Right ventricle myocardium superior (tissue), 1 donor: ENCODE measurements around the gene FSCN2. TPM values are rescaled to one million over a fixed set of nuclear protein-coding genes. Genes with fewer than 3 reads are reported as not detected.

Experiments used
- ATAC-seq: fragments of 200-7000 bp; cut with Tn5 transposase; one replicate; pipeline ENCODE4 v1.9.1; 2020; ENCODE audit warnings: mild to moderate bottlenecking; ENCODE audit not compliant: poor library complexity
- DNase-seq: peaks from one replicate; pipeline ENCODE4 v3.0.0-alpha.2; 2020
- intact Hi-C: fragments of 100-400 bp; cut with DNase I; formaldehyde crosslinking; loops from one replicate; pipeline ENCODE4 v1.11.2; 2022
- total RNA-seq: library from RNA; stranded (reverse); fragmentation: NEBNext Ultra II Directional; extraction: Animal tissue kit (Norgen Biotek cat#: 25700); gene quantifications from one replicate; pipeline ENCODE4 v1.2.1, GENCODE V29; 2021
- donor health status: DM: no; HTN: yes; CAD: no; lungs with severe emphysema.

The FSCN2 gene
- total RNA-seq, 1 donor from 2014 or later = 0.19 TPM

GRCh38 chr17:81509972-81510784 is 18.0 kb upstream of the FSCN2 start:
- DNase-seq (no peak), ATAC-seq (no peak)
- intact Hi-C loops = no loop called here

GRCh38 chr17:81510785-81511553 is 17.2 kb upstream of the FSCN2 start:
- intact Hi-C loops = no loop called here
- DNase-seq (no peak), ATAC-seq (no peak)

- ATAC-seq (no peak), DNase-seq (no peak)
- intact Hi-C loops = no loop called here
Observed at GRCh38 chr17:81511554-81511803, 16.7 kb upstream of the FSCN2 start.

- DNase-seq = no peak
- intact Hi-C loops = no loop called here
- peak; percentile 0 for ATAC-seq
Observed at GRCh38 chr17:81511804-81512561, 16.2 kb upstream of the FSCN2 start.

- DNase-seq (peak; percentile 96), ATAC-seq (peak; percentile 64)
- intact Hi-C loops = no loop called here
Observed at GRCh38 chr17:81512562-81513371, 15.4 kb upstream of the FSCN2 start, which contains the start of gene ACTG1. ACTG1 (minus strand) TSS chr17:81512799; CDS start chr17:81512354, 445 bp downstream.

- ATAC-seq (peak; percentile 17), DNase-seq (peak; percentile 80)
- intact Hi-C loops = no loop called here
Observed at GRCh38 chr17:81513372-81513752, 14.8 kb upstream of the FSCN2 start.

- DNase-seq (peak; percentile 85), ATAC-seq (peak; percentile 26)
- intact Hi-C loops = no loop called here
Observed at GRCh38 chr17:81513753-81514488, 14.3 kb upstream of the FSCN2 start.

GRCh38 chr17:81514489-81514738 is 13.8 kb upstream of the FSCN2 start:
- intact Hi-C loops = no loop called here
- ATAC-seq (no peak), DNase-seq (no peak)

- DNase-seq (peak; percentile 90), ATAC-seq (peak; percentile 51)
- intact Hi-C loops = no loop called here
Observed at GRCh38 chr17:81514739-81515529, 13.2 kb upstream of the FSCN2 start.

- ATAC-seq = no peak
- DNase-seq = peak; percentile 52
- intact Hi-C loops = no loop called here
Observed at GRCh38 chr17:81515530-81516041, 12.6 kb upstream of the FSCN2 start.

GRCh38 chr17:81516439-81516838 is 11.7 kb upstream of the FSCN2 start:
- intact Hi-C loops = no loop called here
- peak; percentile 39 for DNase-seq
- no peak for ATAC-seq

- intact Hi-C loops = no loop called here
- DNase-seq (peak; percentile 37), ATAC-seq (no peak)
Observed at GRCh38 chr17:81517009-81517338, 11.2 kb upstream of the FSCN2 start.

- intact Hi-C loops = no loop called here
- ATAC-seq (no peak), DNase-seq (peak; percentile 46)
Observed at GRCh38 chr17:81517339-81518112, 10.7 kb upstream of the FSCN2 start.

- intact Hi-C loops = no loop called here
Observed at GRCh38 chr17:81518113-81518784, 9.9 kb upstream of the FSCN2 start.

GRCh38 chr17:81518785-81519283 is 9.3 kb upstream of the FSCN2 start:
- DNase-seq = peak; percentile 76
- intact Hi-C loops = no loop called here
- ATAC-seq = peak; percentile 30

More at GRCh38 chr17:81518113-81518784, 9.9 kb upstream of the FSCN2 start:
- no peak for DNase-seq
- ATAC-seq = no peak
